ENCODE data around the gene KRTAP10-10.
"Not testable (repeated sequence)": the region's sequence is repeated elsewhere in the genome, so short reads cannot be mapped to it uniquely, and the experiment has no call there.

The KRTAP10-10 gene, protein sequence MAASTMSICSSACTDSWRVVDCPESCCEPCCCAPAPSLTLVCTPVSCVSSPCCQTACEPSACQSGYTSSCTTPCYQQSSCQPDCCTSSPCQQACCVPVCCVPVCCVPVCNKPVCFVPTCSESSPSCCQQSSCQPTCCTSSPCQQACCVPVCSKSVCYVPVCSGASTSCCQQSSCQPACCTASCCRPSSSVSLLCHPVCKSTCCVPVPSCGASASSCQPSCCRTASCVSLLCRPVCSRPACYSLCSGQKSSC

DNA sequence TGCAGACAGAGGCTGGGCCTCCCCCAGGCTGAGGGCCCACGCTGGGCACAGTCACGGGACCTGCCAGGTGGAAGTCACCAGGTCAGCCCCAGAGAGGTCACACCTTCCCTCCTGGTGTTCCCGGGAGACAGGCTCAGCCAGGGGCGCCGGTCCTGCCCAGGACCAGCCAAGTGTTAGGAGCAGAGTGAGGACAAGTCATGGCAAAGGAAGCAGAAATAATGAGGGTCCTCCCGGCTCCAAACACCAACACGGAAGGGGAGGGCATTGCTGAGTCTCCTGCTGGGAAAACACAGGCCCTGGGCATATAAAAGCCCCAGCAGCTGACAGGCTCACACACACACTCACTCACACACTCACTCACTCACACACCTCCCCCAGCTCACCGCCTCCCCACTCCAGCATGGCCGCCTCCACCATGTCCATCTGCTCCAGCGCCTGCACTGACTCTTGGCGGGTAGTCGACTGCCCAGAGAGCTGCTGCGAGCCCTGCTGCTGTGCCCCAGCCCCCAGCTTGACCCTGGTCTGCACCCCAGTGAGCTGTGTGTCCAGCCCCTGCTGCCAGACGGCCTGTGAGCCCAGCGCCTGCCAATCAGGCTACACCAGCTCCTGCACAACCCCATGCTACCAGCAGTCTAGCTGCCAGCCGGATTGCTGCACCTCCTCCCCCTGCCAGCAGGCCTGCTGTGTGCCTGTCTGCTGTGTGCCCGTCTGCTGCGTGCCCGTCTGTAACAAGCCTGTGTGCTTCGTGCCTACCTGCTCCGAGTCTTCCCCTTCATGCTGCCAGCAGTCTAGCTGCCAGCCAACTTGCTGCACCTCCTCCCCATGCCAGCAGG, at the start of gene KRTAP10-10:
Gene KRTAP10-10, plus strand, starts transcription at position 339 of the 833 bp plus-strand sequence. Its CDS starts 62 bp downstream, at position 401.
- DNase-seq, result no peak

DNA sequence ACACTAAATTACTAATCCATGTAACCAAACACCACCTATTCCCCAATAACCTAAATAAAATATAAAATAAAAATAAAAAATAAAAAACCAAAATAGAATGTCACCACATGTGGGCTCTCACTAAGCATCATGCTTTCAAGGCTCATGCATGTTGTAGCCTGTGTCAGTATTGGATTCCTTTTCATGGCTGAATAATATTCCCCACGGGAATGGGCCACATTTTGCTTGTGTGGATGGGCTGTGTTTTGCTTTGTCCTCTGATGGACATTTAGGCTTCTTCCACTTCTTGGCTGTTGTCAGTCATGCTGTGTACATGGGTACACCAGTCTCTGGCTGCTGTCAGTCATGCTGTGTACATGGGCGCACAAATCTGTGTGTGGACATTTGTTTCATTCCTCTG, 48.1 kb upstream of the KRTAP10-10 start:
- DNase-seq, result no peak

GRCh38 chr21:44589586-44590305, 47.4 kb upstream of the KRTAP10-10 start:
- DNase-seq, result no peak

GRCh38 chr21:44590311-44590721, 46.8 kb upstream of the KRTAP10-10 start:
- no peak for DNase-seq

- DNase-seq, result peak; percentile 44
Observed at GRCh38 chr21:44590897-44591800, 46.0 kb upstream of the KRTAP10-10 start.

- DNase-seq, result peak; percentile 36
Observed at GRCh38 chr21:44591801-44592130, 45.4 kb upstream of the KRTAP10-10 start.

GRCh38 chr21:44592446-44593311, 44.5 kb upstream of the KRTAP10-10 start, which contains the start of gene KRTAP10-6:
Gene KRTAP10-6 (minus strand): TSS chr21:44592505. CDS start chr21:44592484, 21 bp downstream.
- peak; percentile 35 for DNase-seq

GRCh38 chr21:44593598-44594405, 43.4 kb upstream of the KRTAP10-10 start:
- DNase-seq, result peak; percentile 32

GRCh38 chr21:44594406-44594916, 42.7 kb upstream of the KRTAP10-10 start:
- DNase-seq, result peak; percentile 42

DNA sequence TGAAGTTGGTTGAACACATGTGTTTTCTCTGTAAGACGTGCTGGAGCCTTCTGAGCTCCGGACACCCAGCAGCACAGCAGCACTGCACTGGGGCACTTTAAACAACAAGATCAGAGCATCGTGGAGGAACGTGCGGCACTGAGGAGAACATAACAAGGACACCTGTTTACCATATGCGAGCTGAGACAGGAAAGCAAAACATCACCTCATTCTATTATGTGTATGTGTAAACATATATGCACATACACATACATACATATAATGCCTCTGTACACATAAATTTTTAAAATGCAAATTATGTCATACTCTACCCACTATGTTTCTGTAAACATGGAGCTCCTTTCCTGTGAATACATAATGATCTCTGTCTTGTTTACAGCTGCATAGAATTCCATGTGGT, 41.6 kb upstream of the KRTAP10-10 start:
- DNase-seq, result peak; percentile 35

DNA sequence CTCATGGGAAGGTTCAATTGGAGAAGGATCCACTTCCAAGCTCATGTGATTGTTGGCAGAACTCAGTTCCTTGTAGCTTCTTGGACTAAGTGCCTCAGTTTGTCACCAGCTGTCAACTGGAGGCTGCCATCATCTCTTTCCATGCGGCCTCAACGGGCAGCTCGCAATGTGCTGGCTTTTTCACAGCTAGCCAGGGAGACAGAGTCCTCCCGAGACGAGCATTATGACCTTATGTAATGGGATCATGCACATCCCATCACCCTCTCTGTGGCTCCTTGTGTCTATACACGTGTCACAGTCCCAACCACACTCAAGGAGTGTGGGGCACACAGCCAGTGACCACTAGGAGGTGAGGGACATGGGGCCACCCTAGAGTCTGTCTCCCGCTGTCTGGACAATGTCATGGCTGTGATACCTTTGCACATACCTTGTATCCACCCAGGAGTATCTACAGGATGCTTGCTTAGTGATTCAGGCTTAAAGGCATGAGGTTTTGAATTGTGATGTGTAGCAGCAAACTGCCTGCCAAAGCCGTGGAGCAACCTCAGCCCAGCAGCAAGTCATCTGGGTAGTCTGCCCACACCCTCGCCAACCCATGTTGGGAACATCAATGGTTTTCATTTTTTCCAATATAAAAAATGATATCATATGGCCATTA, 41.0 kb upstream of the KRTAP10-10 start:
- DNase-seq, result peak; percentile 34

DNA sequence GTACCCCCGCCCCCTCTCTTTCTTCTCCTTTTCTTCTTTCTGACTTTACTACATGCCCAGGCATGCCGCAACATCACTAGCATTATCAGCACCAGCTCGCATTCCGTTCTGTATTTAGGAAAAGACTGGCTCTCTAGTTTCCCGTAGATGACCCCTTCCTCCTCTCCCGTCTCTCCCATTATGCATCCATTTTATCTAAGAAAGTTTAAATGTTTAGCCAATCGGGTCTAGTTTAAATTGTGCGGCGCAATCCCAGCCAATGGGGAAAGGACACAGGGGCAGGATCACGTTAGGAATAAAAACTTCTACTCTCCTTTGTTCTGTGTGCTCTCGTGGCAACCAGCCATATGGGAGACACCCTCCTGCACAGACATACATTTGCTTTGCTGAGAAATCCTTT, 39.1 kb upstream of the KRTAP10-10 start:
- DNase-seq, result no peak

GRCh38 chr21:44599264-44600029, 37.7 kb upstream of the KRTAP10-10 start:
- DNase-seq, result no peak

- not testable (repeated sequence) for DNase-seq
Observed at GRCh38 chr21:44600118-44600978, 36.8 kb upstream of the KRTAP10-10 start, which contains the start of gene KRTAP10-7. Gene KRTAP10-7 (plus strand): TSS chr21:44600597. CDS start chr21:44600622, 25 bp downstream.

GRCh38 chr21:44601091-44601490, 36.1 kb upstream of the KRTAP10-10 start:
- DNase-seq, result not testable (repeated sequence)

DNA sequence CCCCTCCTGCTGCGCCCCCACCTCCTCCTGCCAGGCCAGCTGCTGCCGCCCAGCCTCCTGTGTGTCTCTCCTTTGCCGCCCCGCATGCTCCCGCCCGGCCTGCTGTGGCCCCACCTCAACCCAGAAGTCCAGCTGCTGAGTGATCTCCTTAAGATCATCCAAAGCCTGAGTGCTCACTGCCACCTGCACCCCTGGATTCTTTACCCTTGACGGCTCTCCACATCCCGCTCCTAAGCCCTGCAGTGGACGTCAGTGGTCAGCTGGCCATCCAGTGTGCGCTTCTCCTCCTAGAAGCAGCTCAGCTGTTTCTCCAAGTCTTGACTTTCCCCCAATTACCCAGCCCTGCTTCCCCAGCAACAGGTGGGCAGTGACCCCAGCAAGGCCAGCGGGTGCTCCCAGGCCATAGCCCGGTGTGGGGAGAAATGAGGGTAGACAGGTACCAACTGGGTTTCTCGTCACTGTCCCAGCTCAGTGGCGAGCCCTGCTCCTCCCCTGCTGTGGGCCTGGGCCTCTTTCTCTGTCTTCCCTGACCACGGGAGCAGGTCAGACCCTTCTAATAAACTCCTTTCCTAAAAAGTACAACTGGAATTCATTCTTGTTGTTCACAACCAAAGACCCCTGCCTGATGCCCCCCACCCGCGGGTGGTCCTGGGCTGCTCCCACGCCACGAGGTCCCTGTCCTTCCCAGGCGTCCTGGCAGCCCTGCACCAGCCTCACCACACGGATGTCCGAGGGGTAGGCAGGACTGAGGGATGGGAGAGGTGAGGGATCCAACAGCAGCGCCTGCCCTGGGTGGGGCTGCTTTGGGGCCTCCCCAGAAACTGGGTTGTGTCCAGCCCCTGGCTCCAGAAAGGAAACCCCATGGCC, 35.3 kb upstream of the KRTAP10-10 start:
- no peak for DNase-seq

- DNase-seq, result no peak
Observed at GRCh38 chr21:44602463-44602850, 34.7 kb upstream of the KRTAP10-10 start.

Data from activated CD8-positive, alpha-beta memory T cell treated with anti-CD3 and anti-CD28 coated beads, Interleukin-2, amount 50 U/mL, for 48 hours (primary cell).